Stimulated activated CD8-positive, alpha-beta memory T cell treated with anti-CD3 and anti-CD28 coated beads, Interleukin-15, amount 100 ng/mL, for 4 hours (primary cell): Measurements from ENCODE around the gene MDM4.

ENCODE experiments used
- DNase-seq, 2 donors: peaks; one replicate each; pipeline ENCODE4 v3.0.0-alpha.2; 2020; ENCODE audit warnings: low read depth in 2 of 2

The MDM4 gene

GRCh38 chr1:204578867-204579664, 62.9 kb downstream of the MDM4 start:
- DNase-seq: no peak

- no peak for DNase-seq
These were observed 63.5 kb downstream of the MDM4 start for GRCh38 chr1:204579681-204580080.

DNA sequence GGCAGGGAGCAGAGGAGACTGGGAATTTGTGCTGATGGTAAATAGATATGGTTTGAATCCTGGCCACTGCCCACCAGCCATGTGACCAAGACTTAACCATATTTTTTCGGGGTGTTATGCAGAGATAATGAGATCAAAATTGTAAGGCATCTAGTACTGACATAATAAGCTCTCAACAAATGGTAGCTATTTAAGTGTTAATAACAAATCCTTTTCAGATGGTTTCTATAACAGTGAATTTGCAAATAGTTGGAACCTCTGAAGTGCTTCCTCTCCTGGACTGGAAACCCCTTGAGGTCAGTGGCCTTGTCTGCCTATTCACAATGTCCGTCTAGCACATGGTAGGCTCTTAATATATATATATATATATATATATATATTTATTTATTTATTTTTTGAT, 64.7 kb downstream of the MDM4 start:
- no peak for DNase-seq

DNA sequence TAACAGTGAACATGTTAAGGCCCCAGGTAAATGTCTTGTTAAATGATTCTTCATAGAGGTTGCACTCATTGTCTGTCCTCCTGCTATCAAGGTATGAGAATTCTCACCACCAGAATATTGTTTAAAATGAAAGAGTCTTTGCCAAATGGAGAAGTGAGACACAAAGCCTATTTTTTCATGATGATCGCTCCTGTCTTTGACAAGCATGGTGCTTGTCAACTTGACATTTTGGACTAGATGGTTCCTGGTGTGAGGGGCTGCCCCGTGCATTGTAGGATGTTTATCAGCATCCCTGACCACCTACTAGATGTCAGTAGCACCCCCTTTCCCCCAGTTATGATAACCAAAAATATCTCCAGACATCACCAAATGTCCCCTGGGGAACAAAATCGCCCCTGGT, 65.6 kb downstream of the MDM4 start:
- no peak for DNase-seq

DNA sequence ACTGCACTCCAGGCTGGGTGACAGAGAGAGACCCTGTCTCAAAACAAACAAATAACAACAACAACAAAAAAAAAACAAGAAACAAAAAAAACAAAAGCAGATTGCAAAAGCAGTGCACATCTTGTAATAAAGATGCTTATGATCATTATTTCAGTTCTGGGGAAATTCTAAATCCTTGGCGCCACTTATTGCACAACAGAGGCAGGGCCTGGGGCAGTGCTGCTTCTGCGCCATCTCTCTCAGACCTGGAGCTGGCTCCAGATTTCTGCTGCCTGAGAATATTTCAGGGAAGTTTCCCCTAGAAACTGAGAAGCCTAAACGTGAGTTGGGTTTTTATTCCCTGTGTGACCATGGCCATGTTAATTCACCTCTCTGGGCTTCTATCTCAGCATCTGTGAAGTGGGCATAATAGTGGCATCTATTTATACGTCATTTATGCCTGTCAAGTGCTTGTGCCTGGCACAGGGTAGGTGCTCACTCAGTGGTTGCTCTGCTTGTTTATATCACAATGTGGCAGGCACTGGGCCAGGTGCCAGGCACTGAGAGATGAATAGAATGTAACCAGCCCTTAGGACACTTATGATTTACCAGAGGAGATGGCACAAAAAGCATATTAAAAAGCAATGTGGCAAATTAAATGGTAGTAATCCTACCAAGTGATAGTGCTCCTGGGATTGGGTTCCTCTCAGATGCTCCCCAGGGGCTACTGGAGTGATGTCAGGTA, 67.9 kb downstream of the MDM4 start:
- no peak for DNase-seq

DNA sequence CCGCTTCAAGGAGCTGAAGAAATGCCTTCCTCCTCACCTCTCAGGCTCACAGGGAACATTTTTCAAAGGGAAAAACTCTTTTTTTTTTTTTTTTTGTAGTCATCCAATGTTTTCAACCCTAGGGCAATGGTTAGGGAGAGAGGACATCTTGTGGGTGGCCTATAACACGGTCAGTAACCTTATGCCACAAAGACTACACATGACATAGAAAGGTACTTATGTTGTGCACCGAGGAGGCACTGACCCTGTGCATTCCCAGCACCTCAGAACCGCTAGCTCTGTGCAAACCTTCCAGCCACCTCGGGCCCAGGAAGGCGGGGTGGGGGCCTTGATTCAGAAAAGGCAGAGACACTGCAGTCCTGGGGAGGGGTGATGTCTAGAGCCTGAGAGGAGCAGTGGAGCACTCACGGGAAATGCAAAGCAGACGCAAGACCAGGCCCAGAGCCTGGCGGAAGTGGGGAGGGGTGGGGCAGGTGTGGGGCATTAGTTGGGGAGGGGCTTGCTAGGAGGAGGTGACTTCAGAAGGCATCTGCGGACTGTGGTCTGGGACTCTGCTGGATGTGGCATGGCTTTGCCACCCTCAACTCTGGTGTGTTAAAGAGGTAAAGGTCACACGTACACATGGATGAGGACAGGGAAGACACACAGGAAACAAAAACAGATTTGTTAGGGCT, 68.6 kb downstream of the MDM4 start:
- no peak for DNase-seq

GRCh38 chr1:204587621-204588020, 71.4 kb downstream of the MDM4 start:
- no peak for DNase-seq

DNA sequence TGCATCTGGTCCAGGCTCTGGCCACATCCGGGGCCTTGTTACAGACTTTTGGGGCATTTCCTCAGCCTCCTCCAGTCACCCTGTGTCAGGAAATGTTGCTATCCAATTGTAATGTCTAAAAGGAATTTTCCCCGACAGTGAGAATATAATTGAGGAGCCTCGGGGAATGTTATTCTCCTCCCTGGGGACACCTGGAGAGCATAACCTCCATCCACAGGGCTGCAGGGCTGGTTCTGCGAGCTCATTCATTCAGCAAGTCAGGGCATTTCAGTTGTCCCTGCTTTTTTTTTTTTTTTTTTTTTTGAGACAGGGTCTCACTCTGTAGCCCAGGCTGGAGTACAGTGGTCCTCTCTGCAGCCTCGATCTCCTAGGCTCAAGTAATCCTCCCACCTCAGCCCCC, 72.6 kb downstream of the MDM4 start:
- no peak for DNase-seq

DNA sequence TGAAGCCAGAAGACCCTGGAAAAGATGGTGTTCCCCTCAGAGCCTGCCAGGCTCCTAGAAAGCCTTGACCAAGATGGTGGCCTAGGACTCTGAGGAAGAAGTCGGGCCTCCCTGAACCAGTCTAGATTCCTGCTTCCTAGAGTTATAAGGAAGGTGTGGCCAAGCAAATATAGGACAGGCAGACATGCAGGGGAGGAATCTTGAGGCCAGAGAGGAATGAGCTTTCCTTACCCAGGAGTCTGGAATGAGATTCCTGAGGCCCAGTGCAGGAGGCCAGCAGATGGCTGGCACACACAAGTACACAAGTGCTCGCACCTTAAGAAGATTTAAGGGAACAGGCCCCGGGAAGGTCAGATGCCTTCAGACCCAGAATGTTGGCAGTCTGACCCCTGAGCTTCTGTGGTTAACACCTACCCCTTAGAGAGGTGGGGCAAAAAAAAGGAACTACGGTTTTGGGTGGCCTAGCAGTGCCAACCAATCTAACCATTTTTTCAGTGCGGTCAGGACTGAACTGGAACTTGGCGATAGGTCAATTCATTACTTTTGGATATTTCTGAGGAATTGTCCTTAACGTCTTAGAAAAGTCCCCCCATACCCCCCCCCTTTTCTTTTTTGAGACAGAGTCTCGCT, 73.3 kb downstream of the MDM4 start:
- DNase-seq: no peak

DNA sequence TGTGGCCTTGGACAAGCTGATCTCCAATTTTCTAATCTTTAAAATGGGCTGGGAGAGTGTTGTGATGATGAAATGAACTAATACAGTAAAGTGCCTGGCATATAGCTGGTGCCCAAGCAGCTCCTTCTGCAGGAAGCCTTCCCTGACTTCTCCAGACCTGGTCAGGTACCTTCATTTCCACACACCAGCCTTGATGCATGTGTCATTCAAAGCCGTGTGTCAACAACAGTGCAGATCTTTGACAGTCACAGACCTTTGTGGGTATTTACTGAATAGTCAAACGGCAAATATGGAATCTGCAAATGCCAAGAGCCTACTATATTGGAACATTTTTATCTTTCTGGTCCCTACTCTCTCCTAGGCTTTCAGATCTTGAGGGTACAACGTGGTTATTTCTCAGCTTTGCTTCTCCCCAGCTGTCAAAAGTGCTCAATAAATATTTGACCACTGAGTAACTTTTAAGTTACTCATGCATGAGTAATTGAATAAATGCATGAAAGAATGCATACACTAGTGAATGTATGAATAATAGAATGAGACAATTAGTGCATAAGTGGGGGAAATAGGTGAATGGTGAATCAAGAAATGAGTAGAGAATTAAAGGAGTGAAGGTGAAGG, 75.4 kb downstream of the MDM4 start:
- no peak for DNase-seq

DNA sequence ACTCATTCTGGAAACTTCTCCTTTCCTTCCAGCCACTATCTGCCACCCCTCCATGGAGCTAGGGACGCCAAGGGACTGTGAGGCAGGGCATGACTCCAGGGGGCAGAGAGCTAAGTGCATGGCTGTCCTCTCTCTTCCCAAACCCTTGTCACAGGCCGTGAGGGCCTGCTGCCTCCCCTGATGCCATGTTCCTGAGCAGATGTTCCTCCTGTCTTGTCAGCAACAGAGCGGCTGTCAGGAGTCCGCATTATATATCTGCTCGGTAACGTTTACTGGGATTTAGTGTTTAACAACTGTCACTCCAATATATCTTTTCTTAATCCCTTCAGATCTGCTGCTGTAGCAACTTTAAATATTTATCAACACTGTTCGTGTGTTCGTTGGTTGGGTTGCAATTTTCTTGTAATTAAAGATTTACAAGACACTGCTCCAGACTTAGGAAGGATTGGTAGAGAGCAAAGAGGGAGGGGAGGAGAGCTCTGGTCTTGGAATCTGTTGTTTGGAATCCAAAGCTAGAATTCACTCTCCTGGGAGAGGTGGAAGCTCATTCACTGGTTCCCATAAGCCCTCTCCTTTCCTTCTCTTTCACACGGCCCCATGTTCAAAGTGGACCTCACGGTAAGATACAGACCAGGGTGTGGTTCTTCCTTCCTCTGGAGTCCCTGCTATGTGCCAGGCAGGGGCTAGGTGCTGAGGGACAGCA, 76.2 kb downstream of the MDM4 start:
- no peak for DNase-seq

- no peak for DNase-seq
These were observed 82.2 kb downstream of the MDM4 start for GRCh38 chr1:204598319-204598969.

DNA sequence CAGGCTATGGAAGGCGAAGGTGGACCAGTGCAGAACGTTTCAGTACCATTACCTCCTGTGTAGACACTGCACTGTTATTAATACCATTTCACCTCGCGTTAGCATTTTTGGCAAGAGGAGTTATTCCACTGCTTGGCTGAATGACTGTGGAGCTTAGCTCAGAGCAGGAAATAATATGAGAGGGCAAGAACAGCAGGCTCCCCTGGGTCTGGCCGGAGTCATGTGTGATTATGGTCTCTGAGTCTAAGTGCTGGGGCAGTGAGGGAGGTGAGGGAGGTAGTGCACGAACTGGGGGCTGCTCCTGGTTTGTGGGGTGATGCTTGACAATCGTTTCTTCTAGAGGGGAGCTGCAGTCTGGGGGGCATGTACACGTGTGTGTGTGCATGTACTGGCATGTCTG, 82.9 kb downstream of the MDM4 start:
- DNase-seq: no peak

GRCh38 chr1:204599596-204599995, 83.4 kb downstream of the MDM4 start:
- no peak for DNase-seq

GRCh38 chr1:204600203-204600602, 84.0 kb downstream of the MDM4 start:
- DNase-seq: no peak

GRCh38 chr1:204600968-204601367, 84.8 kb downstream of the MDM4 start:
- no peak for DNase-seq

DNA sequence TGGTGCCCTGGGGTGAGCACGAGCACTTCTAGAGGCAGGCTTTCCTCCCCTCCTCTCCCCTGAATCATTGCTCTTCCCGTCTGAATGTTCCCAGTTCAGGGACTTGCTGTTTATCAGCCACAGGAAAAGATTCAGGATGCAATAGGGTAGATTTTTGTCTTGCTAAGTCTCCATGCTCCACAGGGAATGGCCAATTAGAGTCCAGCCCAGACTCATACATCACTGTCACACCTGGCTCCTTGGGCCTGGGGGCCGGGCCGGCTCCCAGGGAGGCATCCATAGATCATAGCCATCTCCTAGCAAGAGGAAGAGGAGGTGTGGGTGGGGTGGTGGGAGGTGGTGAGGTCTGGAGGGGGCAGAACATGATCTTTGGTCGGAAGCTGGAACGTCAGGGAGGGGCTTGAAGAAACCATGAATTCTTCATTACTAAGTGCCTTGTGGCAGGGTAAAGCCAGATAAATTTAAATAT, 85.9 kb downstream of the MDM4 start:
- no peak for DNase-seq

DNA sequence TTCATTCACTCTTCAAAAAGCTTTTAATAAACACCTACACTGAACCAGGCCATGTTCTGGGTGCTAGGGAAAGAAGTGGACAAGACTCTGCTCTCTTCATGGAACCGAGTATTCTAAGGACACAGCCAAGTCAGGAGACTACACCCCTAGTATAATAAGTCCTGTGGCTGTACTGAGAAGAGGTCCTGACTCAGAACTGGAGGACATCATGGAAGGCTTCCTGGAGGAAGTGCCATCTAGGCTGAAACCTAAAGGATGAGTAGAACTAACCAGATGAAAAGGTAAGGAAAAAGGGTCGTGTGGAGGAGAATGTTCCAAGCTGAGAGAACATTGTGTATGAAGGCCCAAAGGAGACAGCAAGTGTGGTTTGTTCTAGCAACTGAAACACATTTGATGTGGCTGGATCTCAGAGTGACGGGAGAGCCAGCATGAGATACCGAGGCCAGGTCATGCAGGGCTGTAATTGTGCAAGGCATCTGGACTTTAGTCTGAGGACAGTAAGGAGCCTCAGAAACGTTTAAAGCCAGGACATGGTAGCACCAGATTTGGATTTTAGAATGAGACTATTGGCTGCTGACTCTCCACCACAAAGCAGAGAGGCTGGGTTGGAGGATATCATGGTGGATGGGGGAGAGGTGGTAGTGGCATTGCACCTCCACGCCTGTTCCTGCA, 86.8 kb downstream of the MDM4 start:
- no peak for DNase-seq

DNA sequence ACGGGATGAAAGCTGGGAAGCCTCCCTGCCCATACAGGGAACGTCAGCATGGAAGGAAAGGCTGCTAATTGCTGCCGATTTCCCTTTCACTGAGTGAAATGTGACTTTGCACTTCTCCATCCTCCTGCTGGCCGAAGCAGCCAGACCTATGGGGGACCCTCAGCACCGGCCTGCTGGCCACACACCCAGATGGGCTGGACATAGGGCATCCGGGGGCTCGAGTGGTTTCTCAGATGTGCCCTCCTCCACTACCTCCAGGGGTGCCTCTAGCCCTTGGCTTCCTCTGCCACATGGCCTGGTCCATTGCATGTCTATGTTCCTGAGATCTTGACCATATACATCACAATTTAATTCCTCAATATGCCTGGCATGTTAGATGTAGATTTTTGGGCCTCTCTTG, 89.6 kb downstream of the MDM4 start:
- DNase-seq: no peak
